HepG2 (cell line): ENCODE results near the gene LY6G5B. TPM values are rescaled to one million over a fixed set of nuclear protein-coding genes. Genes with fewer than 3 reads are reported as not detected.

Source experiments
- ATAD3A ChIP-seq: sonication (generic); formaldehyde crosslinking; IDR thresholded peaks from 2 replicates; pipeline ENCODE4 v1.4.0; 2020; ENCODE audit warnings: missing genetic modification reagents
- BORCS8-MEF2B ChIP-seq: sonication (generic); formaldehyde crosslinking; IDR thresholded peaks from 2 replicates; pipeline ENCODE4 v1.8.0; 2022; ENCODE audit warnings: mild to moderate bottlenecking, missing genetic modification reagents
- ESRRA ChIP-seq: sonication (generic); formaldehyde crosslinking; IDR thresholded peaks from 2 replicates; pipeline ENCODE4 v1.5.1; 2020; ENCODE audit warnings: mild to moderate bottlenecking, low read depth, missing genetic modification reagents
- ISX ChIP-seq: sonication (generic); formaldehyde crosslinking; conservative IDR thresholded peaks from 2 replicates; pipeline ENCODE4 v1.5.0; 2020; ENCODE audit warnings: missing genetic modification reagents
- KDM6A ChIP-seq: IDR thresholded peaks from 2 replicates; pipeline ENCODE4 v1.6.1; 2016; ENCODE audit warnings: low read depth
- SP140L ChIP-seq: sonication (generic); formaldehyde crosslinking; IDR thresholded peaks from 2 replicates; pipeline ENCODE4 v1.4.0; 2020; ENCODE audit warnings: missing genetic modification reagents, borderline replicate concordance
- ZNF207 ChIP-seq: fragments of 450-650 bp; IDR thresholded peaks from 2 replicates; pipeline ENCODE4 v1.6.1; 2016; ENCODE audit warnings: antibody characterized with exemption, borderline replicate concordance
- ZNF557 ChIP-seq: sonication (generic); formaldehyde crosslinking; IDR thresholded peaks from 2 replicates; pipeline ENCODE4 v1.4.0; 2020; ENCODE audit warnings: missing genetic modification reagents
- polyA plus RNA-seq, 8 experiments: library from polyadenylated mRNA; depleted of rRNA in 3 of 8; stranded (reverse) in 7 of 8; unstranded in 1 of 8; fragments of >200 nt; fragmentation: Illumina TruSeq in 4 of 8; extraction: Trizol in 4 of 8; gene quantifications; 2 replicates each; pipeline versions ENCODE4 v1.2.1 to v1.2.3, GENCODE V29; 2011 to 2016; ENCODE audit warnings: low read depth in 4 of 8, missing spikeins in 1 of 8, mixed read lengths in 1 of 8; ENCODE audit not compliant: insufficient read depth in 1 of 8
- total RNA-seq, 5 experiments: library from RNA; depleted of rRNA; stranded (reverse); fragments of >200 nt; fragmentation: Illumina TruSeq; extraction: Trizol; gene quantifications; 2 replicates each; pipeline ENCODE4 v1.2.3, GENCODE V29; 2016; ENCODE audit warnings: low read depth in 1 of 5
- TF ChIP-seq, protein P1 (sequence below): sonication (generic); formaldehyde crosslinking; IDR thresholded peaks from 2 replicates; pipeline ENCODE4 v1.5.0; 2020; ENCODE audit warnings: missing genetic modification reagents, mild to moderate bottlenecking, borderline replicate concordance
- TF ChIP-seq, protein P2 (sequence below): sonication (generic); formaldehyde crosslinking; IDR thresholded peaks from 2 replicates; pipeline ENCODE4 v1.8.0; 2022; ENCODE audit warnings: mild to moderate bottlenecking, missing genetic modification reagents, borderline replicate concordance
- TF ChIP-seq, protein P3 (sequence below), 2 experiments: sonication (generic) in 1 of 2; formaldehyde crosslinking in 1 of 2; IDR thresholded peaks; 2 replicates each; pipeline versions ENCODE4 v1.4.0 to v1.6.1; 2016 to 2020; ENCODE audit warnings: borderline replicate concordance in 1 of 2, low read depth in 1 of 2, mild to moderate bottlenecking in 1 of 2, missing genetic modification reagents in 1 of 2
- TF ChIP-seq, protein P4 (sequence below): sonication (generic); formaldehyde crosslinking; IDR thresholded peaks from 2 replicates; pipeline ENCODE4 v1.4.0; 2020; ENCODE audit warnings: missing genetic modification reagents
- TF ChIP-seq, protein P5 (sequence below): sonication (generic); formaldehyde crosslinking; IDR thresholded peaks from 2 replicates; pipeline ENCODE4 v1.4.0; 2020; ENCODE audit warnings: mild to moderate bottlenecking, missing genetic modification reagents, borderline replicate concordance
- TF ChIP-seq, protein P6 (sequence below), 2 experiments: fragments of 450-650 bp in 1 of 2; sonication (generic) in 1 of 2; formaldehyde crosslinking; IDR thresholded peaks; 2 replicates each; pipeline versions ENCODE4 v1.5.0 to v1.8.0; 2020 to 2022; ENCODE audit warnings: mild to moderate bottlenecking in 1 of 2, missing genetic modification reagents in 1 of 2

The LY6G5B gene
- total and polyA plus RNA-seq, 2 of the 13 experiments (the other 11 are each of a cell fraction or from before 2014, with no cell fraction given) = 7.8 to 15.7 TPM

DNA sequence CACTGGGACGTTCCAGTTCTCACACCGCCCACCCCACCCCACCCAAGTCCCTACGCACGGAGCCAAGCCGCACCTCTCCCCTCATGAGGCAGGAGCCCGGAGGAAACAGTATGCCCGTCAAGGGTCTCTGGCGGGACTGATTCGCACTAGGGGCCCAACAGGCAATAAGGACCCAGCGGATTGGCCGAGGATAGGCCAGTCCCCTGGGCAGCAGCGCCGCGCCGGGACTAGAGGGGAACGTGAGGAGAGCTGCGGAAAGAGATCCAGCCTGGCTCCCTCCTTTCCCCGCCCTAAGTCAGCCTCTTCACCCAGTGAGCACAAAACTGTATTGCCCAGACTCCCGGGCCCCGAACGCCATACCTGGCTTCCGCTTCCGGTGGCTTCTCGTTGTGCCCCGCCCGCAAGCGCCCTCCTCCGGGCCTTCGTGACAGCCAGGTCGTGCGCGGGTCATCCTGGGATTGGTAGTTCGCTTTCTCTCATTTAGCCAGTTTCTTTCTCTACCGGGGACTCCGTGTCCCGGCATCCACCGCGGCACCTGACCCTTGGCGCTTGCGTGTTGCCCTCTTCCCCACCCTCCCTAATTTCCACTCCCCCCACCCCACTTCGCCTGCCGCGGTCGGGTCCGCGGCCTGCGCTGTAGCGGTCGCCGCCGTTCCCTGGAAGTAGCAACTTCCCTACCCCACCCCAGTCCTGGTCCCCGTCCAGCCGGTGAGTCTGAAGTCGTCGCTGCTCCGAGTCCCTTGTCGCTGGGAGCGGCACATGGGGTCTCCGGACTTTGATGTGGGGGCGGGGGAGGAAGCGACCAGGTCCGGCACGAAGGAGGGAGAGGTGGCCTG, 4.1 kb upstream of the LY6G5B start, which contains the start of gene CSNK2B (continued):
- peak; percentile 65; the same call in 1 of the 2 replicates for TF ChIP-seq ESRRA (CRISPR knock-in tag)
- TF ChIP-seq ATAD3A (CRISPR knock-in tag) = 0 out of 2 replicates have a peak, but pooled peaks have one; percentile 38
- no peak for TF ChIP-seq SP140L (CRISPR knock-in tag)
- TF ChIP-seq, protein P1, sequence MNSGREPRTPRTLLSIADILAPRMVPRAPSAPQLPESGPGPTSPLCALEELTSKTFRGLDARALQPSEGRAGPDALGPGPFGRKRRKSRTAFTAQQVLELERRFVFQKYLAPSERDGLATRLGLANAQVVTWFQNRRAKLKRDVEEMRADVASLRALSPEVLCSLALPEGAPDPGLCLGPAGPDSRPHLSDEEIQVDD = 0 out of 2 replicates have a peak, but pooled peaks have one; percentile 55
- TF ChIP-seq, protein P2, sequence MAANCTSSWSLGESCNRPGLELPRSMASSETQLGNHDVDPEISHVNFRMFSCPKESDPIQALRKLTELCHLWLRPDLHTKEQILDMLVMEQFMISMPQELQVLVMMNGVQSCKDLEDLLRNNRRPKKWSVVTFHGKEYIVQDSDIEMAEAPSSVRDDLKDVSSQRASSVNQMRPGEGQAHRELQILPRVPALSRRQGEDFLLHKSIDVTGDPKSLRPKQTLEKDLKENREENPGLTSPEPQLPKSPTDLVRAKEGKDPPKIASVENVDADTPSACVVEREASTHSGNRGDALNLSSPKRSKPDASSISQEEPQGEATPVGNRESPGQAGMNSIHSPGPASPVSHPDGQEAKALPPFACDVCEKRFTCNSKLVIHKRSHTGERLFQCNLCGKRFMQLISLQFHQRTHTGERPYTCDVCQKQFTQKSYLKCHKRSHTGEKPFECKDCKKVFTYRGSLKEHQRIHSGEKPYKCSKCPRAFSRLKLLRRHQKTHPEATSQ (CRISPR knock-in tag) = peak; percentile 38
- TF ChIP-seq, protein P3, sequence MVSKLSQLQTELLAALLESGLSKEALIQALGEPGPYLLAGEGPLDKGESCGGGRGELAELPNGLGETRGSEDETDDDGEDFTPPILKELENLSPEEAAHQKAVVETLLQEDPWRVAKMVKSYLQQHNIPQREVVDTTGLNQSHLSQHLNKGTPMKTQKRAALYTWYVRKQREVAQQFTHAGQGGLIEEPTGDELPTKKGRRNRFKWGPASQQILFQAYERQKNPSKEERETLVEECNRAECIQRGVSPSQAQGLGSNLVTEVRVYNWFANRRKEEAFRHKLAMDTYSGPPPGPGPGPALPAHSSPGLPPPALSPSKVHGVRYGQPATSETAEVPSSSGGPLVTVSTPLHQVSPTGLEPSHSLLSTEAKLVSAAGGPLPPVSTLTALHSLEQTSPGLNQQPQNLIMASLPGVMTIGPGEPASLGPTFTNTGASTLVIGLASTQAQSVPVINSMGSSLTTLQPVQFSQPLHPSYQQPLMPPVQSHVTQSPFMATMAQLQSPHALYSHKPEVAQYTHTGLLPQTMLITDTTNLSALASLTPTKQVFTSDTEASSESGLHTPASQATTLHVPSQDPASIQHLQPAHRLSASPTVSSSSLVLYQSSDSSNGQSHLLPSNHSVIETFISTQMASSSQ (IDR thresholded peaks at IDR 0.05; ENCODE audit: low read depth) = 0 out of 2 replicates have a peak, but pooled peaks have one; percentile 37
- TF ChIP-seq, protein P3 (CRISPR knock-in tag; IDR thresholded peaks at IDR 0.05; ENCODE audit: borderline replicate concordance) = peak; percentile 51; the same call in 1 of the 2 replicates
- TF ChIP-seq ZNF557 (CRISPR knock-in tag) = no peak; the same call in 1 of the 2 replicates
- no peak; the same call in 1 of the 2 replicates for TF ChIP-seq ISX (CRISPR knock-in tag)
- no peak for TF ChIP-seq ZNF207
- TF ChIP-seq, protein P4, sequence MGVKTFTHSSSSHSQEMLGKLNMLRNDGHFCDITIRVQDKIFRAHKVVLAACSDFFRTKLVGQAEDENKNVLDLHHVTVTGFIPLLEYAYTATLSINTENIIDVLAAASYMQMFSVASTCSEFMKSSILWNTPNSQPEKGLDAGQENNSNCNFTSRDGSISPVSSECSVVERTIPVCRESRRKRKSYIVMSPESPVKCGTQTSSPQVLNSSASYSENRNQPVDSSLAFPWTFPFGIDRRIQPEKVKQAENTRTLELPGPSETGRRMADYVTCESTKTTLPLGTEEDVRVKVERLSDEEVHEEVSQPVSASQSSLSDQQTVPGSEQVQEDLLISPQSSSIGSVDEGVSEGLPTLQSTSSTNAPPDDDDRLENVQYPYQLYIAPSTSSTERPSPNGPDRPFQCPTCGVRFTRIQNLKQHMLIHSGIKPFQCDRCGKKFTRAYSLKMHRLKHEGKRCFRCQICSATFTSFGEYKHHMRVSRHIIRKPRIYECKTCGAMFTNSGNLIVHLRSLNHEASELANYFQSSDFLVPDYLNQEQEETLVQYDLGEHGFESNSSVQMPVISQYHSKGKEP (CRISPR knock-in tag) = 0 out of 2 replicates have a peak, but pooled peaks have one; percentile 40
- TF ChIP-seq, protein P5, sequence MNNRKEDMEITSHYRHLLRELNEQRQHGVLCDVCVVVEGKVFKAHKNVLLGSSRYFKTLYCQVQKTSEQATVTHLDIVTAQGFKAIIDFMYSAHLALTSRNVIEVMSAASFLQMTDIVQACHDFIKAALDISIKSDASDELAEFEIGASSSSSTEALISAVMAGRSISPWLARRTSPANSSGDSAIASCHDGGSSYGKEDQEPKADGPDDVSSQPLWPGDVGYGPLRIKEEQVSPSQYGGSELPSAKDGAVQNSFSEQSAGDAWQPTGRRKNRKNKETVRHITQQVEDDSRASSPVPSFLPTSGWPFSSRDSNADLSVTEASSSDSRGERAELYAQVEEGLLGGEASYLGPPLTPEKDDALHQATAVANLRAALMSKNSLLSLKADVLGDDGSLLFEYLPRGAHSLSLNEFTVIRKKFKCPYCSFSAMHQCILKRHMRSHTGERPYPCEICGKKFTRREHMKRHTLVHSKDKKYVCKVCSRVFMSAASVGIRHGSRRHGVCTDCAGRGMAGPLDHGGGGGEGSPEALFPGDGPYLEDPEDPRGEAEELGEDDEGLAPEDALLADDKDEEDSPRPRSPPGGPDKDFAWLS (CRISPR knock-in tag) = peak; percentile 71
- TF ChIP-seq KDM6A = no peak
- TF ChIP-seq, protein P6, sequence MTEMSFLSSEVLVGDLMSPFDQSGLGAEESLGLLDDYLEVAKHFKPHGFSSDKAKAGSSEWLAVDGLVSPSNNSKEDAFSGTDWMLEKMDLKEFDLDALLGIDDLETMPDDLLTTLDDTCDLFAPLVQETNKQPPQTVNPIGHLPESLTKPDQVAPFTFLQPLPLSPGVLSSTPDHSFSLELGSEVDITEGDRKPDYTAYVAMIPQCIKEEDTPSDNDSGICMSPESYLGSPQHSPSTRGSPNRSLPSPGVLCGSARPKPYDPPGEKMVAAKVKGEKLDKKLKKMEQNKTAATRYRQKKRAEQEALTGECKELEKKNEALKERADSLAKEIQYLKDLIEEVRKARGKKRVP (CRISPR knock-in tag; IDR thresholded peaks at IDR 0.05) = 0 out of 4 replicates have a peak, but pooled peaks of 1 of the 2 experiments have one; percentile 61
- TF ChIP-seq BORCS8-MEF2B (CRISPR knock-in tag) = peak; percentile 50
